GM19351 (cell line): Measurements from ENCODE around the gene CMC2.

Experiments used
- ATAC-seq: cut with Tn5 transposase; IDR thresholded peaks from one replicate; pipeline ENCODE4 v1.9.1; 2021; ENCODE audit warnings: mild to moderate bottlenecking, moderate library complexity; ENCODE audit not compliant: unreplicated experiment

CMC2 gene

GRCh38 chr16:80936410-80936809 lies 70.3 kb downstream of the CMC2 start:
- ATAC-seq: no peak

- no peak for ATAC-seq
Measured at GRCh38 chr16:80935691-80936090, 71.0 kb downstream of the CMC2 start.

- no peak for ATAC-seq
Measured at GRCh38 chr16:80932708-80933095, 74.0 kb downstream of the CMC2 start.

DNA sequence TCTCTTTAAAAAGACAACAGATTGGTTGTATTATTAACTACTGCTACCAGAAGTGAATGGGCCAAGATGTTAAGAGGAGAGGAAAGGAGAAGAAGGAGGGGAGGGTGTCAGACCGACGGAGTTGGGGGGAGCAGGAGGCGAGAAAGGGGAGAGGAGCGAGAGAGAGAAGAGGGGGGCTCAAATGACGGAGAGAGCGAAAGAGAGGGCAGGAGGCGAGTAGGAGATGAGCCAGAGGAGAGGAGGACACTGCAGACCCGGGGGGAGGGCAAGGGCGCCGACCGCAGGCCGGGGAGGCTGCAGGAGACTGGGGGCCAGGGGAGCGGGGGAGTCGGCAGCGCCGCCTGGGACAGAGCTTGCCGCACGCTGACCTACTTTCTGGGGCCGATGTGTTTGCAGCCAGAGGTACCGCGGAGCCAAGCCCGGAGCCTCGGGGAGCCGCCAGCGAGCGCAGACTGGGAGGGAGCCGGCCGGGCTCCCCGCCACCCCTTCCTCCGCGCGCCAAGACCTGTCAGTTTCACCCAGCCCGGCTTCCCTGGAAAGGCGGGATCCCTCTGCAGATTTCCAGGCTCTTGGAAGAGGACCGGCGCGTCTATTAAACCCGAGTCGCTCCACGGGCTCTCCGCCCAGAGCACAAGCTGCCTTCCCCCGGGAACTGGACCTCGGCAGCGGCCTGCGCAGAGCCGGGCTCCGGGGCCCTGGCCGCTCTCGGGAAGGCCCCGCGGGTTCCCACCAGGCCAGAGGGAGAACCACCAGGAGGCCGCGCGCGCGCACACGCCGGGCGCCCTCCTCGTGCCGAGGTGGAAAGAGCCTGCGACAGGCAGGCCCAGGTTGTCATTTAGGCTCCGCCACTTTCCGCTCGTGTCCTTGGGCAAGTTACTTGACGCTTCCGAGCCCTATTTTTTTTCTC lies 74.6 kb downstream of the CMC2 start:
- ATAC-seq: no peak

DNA sequence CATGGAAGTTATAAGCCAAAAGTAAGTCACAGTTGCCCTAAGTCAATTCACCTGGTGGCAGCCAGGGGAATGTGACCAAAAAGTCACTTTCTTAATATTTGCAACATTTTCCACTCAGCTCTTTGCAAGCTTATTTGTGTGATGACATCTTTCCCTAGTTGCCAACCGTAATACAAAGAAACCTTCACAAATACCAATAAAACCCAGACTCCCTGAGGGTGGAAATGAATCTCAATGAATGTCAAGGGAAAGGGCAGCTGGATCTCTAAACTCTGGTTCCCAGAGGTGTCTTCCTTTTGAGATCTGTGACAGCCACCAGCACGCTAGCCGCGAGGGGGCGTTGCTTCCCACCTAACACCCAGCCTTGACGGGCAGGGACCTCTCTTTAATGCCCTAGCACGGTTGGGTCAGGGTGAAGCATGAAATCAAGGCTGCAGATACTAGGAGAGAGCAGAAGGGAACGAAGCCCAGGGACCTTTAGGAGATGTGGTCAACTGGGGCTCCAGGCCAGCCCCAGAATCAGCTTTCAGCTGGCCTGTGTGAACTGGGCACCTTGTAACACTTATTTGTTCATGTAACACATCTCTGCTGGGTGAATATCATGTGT lies 82.2 kb downstream of the CMC2 start:
- ATAC-seq: no peak

GRCh38 chr16:80923356-80923755 lies 83.3 kb downstream of the CMC2 start:
- ATAC-seq: no peak
